NCI-H69 (cell line): ENCODE results near the gene IPO5.
A peak's percentile ranks its signal among the peaks of the same experiment; 100 is the strongest.
"Not testable (repeated sequence)": the region's sequence is repeated elsewhere in the genome, so short reads cannot be mapped to it uniquely, and the experiment has no call there.

ENCODE experiments used
- DNase-seq: peaks from one replicate; lab custom pipeline; 2025; lab: John Stamatoyannopoulos, UW

The IPO5 gene

DNA sequence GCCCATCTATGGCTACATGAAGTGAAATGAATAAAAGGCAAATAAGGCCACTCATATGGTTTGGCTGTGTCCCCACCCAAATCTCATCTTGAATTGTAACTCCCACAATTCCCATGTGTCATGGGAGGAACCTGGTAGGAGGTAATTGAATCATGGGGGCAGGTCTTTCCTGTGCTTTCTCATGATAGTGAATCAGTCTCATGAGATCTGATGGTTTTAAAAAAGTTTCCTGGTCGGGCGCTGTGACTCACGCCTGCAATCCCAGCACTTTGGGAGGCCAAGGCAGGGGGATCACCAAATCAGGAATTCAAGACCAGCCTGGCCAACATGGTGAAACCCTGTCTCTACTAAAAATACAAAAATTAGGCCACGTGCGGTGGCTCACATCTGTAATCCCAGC, 4.2 kb upstream of the IPO5 start:
- not testable (repeated sequence) for DNase-seq

DNA sequence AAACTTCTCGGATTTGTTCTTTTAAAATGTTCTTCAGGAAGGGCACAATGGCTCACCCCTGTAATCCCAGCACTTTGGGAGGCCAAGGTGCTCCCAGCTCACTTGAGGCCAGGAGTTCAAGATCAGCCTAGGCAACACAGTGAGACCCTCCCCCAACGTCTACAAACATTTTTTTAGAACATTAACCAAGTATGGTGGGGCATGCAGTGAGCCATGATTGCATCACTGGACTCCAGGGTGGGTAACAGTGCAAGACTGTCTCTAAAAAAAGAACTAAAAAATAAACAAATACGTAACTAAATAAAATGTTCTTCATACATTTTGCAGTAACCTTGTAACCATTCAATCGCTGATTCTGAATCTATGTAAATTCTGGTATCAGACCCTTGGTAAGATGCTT, 2.1 kb upstream of the IPO5 start:
- no peak for DNase-seq

DNA sequence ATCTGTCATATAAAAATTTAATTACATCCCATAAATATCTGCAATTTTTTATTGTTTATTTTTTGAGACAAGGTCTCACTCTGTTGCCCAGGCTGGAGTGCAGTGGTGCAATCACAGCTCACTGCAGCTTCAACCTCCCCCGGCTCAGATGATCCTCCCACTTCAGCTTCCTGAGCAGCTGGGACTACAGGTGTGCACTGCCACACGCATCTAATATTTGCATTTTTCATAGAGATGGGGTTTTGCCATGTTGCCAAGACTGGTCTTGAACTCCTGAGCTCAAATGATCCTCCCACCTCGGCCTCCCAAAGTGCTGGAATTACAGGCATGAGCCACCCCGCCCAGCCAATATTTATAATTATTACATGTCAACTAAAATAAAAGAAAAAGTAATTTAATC, 644 bp upstream of the IPO5 start:
- DNase-seq = peak; percentile 14

DNA sequence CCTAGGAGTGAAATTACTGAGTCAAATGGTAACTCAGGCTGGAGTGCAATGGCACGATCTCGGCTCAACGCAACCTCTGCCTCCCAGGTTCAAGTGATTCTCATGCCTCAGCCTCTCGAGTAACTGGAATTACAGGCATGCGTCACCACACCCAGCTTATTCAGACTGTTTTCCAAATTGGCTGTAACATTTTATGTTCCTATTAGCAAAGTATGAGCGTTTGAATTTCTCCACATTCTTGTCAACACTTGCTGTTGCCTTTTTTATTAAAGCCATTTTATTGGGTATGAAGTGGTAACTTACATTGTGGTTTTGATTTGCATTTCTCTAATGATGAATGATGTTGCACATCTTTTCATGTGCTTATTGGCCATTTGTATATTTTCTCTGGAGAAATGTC, 7.9 kb downstream of the IPO5 start:
- DNase-seq = no peak

DNA sequence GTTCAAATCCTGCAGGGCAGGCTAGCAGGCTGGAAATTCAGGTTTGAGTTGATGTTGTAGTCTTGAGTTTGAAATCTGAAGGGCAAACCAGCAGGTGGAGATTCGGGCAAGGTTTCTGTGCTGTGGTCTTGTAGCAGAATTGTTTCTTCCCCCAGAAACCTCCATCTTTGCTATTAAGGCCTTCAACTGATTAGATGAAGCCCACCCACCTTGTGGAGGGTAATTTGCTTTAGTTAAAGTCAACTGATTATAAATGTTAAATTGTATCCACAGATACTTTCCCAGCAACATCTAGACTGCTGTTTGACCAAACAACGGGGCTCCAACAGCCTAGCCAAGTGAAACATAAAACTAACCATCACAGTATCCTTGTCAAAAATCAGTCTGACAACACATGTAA, 9.4 kb downstream of the IPO5 start:
- no peak for DNase-seq

DNA sequence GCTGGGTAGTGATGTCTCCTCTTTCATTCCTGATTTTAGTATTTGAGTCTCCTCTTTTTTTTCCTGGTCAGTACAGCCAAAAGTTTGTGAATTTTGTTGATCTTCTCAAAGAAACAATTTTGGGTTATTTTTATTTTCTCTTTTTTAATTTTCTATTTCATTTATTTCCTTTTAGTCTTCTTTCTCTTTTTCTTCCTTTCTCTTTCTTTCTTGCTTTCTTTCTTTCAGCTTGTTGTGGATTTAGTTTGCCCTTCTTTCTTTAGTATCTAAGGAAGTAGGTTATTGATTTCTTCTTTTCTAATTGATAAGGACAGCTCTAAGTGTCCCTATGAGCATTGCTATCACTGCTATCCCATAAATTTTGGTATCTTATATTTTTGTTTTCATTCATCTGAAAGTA, 13.8 kb downstream of the IPO5 start:
- DNase-seq = no peak

DNA sequence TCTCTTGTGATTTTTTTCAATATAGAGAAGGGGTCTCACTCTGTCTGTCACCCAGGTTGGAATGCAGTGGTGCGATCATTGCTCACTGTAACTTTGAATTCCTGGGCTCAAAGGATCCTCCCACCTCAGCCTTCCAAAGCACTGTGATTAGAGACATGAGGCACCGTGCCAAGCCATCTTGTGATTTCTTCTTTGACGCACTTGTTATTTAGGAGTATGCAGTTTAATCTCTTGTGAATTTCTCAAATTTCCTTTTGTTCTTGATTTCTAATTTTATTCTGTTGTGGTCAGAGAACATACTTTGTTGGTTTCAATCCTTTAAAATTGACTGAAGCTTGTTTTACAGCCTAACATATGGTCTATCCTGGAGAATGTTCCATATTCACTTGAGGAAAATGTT, 14.5 kb downstream of the IPO5 start:
- DNase-seq = peak; percentile 24

DNA sequence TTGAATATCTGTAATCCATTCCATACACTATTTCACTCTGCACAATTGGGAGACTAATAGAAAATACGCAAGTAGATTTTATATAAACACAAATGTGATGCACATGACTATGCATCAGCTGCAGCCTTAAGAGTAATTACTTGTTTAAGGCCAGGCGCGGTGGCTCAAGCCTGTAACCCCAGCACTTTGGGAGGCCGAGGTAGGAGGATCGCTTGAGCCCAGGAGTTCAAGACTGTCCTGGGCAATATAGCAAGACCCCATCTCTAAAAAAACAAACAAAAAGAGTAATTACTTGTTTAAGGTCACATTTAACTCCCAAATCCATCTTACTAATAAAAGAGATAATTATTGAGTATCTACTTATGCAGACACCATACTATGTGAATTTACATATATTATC, 18.0 kb downstream of the IPO5 start:
- DNase-seq = no peak

DNA sequence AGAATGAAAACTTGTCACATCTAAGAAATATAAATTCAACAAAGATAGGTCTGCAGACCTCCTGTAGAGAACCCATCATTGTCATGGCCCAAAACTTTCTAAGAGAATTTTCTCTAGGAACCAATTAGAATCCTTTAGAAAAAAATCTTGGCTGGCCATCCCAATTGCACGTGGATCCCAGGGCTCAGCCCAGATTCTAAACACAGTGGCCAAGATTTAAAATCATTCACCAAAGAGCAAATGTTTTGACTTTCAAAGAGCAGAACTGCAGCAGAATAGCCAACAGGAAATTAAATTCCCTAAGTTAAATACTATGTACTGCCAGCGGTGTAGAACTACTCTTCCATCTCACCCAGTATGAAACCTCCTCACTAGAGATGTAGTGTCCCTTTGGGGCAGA, 21.3 kb downstream of the IPO5 start:
- DNase-seq = peak; percentile 15

DNA sequence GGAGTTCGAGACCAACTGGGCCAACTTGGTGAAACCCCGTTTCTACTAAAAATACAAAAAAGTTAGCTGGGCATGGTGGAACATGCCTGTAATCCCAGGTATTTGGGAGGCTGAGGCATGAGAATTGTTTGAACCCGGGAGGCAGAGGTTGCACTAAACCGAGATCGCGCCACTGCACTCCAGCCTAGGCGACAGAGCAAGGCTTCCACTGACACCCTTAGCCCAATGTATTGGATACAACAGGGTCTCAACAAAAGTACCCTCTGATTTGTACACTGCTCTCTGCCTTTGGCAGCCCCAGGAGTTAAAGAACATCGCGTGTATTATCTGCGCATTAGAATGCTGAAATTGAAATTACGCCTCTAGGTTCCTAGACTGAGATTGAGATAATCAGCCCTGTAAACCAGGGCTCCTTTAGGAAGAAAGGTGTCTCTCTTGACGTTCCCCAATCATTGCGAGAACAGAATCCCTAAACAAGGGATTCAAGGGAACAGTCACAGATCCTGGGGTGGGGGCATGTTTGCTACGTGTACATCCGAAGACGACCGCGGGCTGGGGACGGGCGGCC, 21.9 kb downstream of the IPO5 start:
- no peak for DNase-seq

DNA sequence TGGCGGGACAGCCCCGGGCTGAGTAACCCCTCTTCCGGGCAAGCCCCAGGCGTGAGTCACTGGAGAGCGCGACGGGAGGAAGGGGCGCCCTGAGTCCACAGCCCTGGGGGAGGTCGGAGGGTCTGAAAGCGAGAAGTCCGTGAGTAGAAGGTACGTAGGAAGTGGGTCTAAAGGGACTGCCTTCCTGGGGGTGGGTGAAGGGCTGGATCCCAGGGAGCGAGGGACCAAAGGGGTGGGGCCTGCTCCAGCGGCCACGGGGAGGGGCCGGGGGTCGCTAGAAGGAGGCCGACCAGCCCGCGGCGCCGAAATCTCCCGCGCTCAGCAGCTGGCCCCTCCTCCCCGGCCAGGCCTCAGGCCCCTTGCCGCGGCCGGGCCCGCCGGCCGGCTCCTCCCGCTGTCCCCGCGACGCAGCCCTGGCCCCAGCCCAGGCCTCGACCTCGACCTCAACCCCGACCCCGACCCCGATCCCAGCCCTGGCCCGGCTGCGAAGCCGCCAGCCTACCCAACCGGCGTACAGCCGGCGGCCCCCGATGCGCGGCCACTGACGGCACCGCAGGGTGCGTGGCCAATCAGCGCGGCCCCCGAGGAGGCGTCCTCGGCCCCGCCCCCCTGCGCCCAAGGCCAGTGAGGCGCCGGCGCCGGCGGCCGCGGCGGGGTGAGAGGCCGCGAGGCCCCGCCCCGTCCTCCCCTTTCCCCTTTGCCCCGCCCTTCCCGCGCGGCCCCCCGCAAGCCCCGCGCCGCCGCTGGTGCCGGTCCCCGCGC, 22.6 kb downstream of the IPO5 start:
- DNase-seq = peak; percentile 98

DNA sequence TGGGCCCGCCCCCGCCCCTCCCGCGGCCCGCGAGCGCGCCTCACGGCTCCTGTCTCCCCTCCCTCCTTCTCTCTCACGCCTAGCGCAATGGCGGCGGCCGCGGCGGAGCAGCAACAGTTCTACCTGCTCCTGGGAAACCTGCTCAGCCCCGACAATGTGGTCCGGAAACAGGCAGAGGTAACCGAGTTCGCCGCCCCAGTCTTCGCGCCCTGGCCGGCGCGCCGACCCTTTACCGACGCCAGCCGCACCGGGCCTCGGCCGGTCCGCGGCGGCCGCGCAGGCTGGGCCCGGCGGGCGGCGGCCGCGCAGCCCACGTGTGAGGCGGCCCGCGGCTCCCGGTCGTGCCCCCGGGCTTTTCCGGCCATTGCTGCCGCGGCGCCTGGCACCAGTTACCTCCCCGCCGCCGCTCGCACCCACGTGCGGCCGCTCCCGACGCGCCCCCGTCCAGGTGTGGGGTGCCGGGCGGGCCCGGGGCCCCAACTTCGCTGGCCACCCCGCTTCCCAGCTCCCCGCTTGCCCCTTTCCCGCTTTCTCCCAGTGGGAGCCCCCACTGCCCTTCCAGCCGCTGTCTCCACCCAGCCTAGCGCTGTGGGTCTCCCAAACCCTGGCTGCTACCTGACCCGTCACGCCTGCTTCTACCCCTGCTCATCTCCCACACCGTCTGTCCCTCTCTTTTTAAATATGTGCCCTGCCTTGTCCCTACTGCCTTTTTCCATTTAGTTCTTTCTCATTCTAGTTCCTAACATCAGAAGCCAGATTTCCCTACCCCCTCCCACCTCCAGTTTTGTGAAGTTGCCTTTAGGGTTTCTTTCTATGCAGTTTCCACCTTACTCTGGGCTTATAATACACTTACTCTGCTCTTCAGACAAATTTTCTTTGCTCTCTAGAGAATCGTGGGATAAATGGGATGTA, 23.4 kb downstream of the IPO5 start:
- peak; percentile 84 for DNase-seq

DNA sequence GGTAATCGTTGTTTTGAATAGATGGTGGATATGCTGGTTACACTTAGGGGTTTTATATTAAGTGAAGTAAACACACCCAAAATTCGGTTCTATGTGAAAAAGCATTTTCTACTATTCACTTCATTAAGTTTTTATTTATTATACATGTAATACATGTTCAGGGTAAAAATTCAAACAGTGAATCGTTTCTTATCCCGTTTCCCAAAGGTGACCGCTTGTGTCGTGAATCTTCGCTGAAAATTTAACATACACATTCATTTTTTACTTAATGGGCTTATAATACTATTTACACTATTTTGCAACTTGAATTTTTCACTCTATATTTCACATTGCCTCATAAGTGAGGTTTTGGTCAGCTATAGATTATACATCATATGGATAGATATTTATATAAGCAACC, 24.5 kb downstream of the IPO5 start:
- DNase-seq = no peak

DNA sequence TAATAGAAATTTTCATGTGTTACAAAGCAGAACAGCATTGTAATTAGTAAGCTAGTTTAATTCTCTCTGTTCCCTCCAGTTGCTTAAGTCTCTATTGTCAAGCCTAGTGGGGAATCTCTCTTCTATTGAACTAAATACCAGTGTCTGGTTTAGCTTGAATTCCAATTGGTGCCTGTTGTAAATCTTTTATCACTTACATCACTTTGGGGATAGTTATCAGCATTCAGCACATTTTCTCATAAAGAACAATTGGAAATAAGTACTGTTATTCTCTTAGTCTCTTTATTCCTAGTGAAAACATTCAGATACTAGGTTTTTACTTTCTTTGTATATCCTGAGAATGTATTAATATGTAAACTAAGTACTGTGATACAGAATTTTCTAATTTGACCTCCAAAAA, 25.2 kb downstream of the IPO5 start:
- DNase-seq = peak; percentile 54

DNA sequence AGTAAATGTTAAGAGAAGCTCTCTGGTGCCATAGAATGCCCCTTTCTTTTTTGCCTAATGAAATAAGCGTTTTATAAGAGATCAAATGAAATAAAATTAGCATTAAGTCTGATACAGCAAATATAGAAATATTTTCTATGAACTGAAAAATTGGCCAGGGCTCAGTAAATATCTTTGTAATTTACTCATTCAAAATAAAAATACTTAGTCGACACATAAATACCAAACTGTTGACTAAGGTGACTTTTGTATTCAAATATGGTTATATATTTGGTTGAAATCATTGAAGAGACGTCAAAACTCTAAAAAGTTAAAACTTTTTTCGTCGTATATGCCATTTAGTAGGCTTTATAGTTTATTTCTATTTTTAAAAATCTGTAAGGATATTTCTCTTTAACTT, 25.6 kb downstream of the IPO5 start:
- no peak for DNase-seq

DNA sequence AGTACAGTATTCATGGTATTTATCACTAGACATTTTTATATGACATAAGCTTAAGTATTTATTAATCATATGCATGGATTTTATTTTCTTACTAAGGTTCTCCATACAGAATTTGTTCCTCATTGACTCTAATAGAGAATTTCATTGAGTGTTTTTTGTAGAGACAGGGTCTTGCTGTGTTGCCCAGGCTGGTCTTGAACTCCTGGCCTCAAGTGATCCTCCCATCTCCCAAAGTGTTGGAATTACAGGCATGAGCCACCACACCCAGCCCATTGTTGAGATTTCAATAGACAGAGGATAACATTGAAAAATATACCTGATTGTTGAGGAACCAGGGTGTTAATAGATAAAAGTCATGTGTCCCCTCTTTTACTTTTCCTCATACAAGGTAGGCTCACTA, 26.1 kb downstream of the IPO5 start:
- DNase-seq = no peak

DNA sequence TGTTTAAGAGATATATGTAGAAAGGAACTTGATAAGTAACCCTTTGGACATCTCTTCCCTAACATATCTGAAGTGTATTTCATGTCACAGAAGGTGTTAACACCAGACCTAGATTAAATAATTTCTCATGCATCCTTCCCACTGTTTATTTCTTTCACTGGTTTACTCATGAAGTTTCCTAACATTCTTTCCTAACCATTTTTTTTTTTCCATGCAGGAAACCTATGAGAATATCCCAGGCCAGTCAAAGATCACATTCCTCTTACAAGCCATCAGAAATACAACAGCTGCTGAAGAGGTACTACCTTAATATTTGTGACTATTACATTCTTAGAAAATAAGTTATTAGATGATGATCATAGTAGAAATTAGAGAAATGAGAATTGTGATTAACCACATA, 28.8 kb downstream of the IPO5 start:
- no peak for DNase-seq

DNA sequence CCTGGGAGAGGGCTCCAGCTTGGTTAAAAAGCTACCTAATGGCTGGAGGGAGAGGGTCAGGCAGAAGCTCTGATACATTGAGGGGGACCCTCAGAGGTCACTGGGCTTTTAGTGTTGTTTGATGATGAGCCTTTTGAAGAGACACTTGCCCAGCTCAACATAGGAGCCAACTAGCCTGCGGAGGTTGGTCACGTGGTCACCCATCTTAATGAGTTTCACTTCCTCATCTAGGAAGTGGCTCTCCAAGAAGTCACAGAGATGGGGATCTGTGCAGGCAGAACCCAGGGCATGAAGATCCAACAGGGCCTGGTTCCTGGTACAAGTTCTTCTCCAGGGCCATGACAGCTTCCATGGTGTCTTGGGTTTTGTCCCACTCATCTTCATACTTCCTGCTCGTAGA, 33.4 kb downstream of the IPO5 start:
- no peak for DNase-seq

DNA sequence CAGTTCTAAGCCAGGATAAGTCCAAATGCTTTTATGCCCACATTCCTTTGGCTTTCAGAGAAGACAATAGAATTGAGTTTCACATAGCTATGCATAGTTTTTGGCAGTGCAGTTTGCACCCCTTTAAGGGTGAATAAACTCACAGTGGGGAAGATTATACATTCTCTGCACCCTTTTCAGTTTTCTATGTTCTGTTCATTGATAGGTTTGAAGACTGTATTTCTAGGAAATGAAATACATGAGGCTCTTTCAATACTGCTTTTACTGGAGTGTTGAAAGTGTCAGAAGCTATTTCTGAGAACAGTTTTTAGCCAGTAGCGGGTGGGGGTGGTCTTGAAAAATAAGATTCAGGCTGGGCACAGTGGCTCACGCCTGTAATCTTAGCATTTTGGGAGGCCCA, 46.2 kb downstream of the IPO5 start:
- no peak for DNase-seq

DNA sequence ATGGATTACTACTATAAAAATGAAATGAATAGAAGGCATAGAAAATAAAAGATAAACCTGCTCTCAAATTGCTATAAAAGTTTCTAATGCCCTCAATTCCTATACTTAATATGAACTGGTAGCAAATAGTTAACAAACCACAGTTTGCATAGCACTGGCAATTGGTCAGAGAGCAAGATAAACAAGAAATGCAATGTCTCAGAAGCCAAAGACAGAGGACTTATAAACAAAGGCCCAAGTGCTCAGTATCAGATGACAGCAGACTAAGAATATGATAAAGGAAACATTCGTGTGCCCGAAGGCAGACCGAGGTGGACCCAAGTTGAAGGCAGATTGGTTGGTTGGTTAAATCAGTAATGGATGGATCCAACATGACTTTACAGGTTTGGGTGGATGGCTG, 50.6 kb downstream of the IPO5 start:
- no peak for DNase-seq

DNA sequence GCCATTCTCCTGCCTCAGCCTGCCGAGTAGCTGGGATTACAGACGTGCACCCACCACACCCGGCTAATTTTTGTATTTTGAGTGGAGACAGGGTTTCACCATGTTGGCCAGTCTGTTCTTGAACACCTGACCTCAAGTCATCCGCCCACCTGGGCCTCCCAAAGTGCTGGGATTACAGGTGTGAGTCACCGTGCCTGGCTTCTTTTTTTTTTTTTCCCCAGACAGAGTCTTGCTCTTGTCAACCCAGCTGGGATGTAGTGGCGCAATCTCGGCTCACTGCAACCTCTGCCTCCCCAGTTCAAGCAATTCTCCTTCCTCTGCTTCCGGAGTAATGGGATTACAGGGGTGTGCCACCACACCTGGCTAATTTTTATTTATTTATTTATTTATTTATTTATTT, 51.5 kb downstream of the IPO5 start:
- not testable (repeated sequence) for DNase-seq

DNA sequence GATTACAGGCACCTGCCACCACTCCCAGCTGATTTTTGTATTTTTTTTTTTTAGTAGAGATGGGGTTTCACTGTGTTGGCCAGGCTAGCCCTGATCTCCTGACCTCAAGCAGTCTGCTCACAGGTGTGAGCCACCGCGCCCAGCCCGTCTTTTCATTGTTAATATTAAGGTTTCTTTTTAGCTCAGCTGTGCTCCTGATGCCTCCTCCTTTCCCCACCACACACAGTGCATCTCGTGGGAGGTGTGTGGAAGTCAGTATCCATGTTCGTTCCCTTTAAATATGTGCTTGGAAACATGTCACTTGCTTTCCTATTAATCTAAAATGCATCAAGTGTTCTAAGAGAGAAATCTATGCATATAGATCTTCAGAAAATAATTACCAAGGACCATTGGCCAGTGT, 53.5 kb downstream of the IPO5 start:
- DNase-seq = no peak

DNA sequence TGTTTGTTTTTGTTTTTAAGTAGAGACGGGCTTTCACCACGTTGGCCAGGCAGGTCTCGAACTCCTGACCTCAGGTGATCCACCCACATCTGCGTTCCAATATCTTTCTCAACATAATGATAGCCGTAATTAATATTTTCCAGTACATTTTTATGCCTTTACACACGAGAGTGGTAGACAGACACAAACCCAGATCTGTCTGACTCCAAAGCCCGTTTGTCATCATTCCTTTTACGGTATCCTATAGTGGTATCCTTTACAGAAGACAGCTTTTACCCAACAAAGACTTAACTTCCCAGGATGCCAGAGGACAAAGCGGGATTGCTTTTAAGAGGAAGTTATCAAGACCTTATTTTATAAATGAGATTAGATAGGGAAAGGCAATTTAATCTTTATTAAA, 59.8 kb downstream of the IPO5 start:
- no peak for DNase-seq
